GM12873 (cell line): ENCODE measurements around the gene COL28A1.

Experiments used
- CTCF ChIP-seq: IDR thresholded peaks from 2 replicates; pipeline ENCODE4 v1.5.1; 2012; ENCODE audit warnings: low read depth, mild to moderate bottlenecking, moderate library complexity, low read length, control low read depth; ENCODE audit not compliant: insufficient read depth; ENCODE audit errors: missing control alignments

Gene COL28A1

GRCh38 chr7:7535691-7536090, at the start of gene COL28A1:
TSS of gene COL28A1 (minus strand) at chr7:7535873. CDS start at chr7:7532875, 2,998 bp downstream.
- no peak for TF ChIP-seq CTCF

DNA sequence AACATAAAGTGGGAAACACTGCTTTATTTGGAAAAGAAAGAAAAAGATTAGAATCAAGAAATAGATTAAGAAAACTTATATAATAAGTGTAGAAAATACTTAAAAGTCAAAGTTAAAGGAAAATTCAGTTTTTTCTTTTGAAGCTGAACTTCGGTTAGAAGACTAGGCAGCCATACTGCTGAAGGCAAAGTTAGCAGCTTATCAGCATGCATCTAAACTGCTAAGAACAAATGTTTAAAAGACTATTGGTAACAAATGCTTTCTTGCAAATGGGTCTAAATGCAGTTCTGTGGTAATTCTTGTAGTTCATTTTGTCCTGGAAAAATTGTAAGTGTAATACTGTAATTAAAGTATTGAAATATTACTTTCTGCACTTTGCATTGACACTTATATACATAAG, 49.0 kb upstream of the COL28A1 start:
- no peak for TF ChIP-seq CTCF

DNA sequence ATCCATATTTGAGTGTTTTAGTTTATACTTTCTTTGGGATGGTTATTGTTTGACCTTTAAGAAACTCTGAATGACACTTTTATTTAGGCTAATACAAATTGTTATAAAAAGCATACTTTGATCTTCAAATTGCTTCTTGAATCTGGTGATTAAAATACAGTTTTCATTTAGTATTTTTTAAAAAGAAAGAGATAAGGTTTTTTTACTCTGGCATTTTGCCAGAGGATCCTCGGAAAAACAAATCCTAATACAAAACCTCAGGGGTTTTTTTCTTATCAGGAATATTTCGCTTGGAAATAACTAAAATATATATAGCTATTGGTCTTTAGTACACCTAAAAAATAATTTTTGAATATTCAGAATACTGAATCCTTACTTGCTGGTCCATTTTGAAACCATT, 48.1 kb upstream of the COL28A1 start:
- no peak for TF ChIP-seq CTCF

- no peak for TF ChIP-seq CTCF
Observed at GRCh38 chr7:7582596-7582995, 46.9 kb upstream of the COL28A1 start.

- no peak for TF ChIP-seq CTCF
Observed at GRCh38 chr7:7581531-7582179, 46.0 kb upstream of the COL28A1 start.

DNA sequence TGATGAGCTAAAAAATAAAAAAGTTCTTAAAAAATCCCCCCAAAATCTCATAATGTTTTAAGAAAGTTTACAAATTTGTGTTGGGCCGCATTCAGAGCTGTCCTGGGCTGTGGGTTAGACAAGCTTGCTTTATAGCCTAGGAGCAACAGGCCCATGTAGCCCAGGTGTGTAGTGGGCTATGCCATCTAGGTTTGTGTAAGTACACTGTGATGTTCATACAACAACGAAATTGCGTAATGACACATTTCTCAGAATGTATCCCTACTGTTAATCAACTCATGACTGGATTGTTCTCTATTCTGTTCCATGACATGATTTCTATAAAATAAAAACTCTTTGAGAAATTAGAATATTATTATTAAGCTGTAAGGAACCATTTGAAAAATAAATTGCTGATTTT, 44.0 kb upstream of the COL28A1 start:
- TF ChIP-seq CTCF, result no peak

GRCh38 chr7:7577888-7578287, 42.2 kb upstream of the COL28A1 start:
- no peak for TF ChIP-seq CTCF
